ENCODE results near the gene FOXC2.

Gene FOXC2

GRCh38 chr16:86545481-86545880 lies 21.1 kb upstream of the FOXC2 start:
- Histone ChIP-seq H3K9me3 (ENCODE audit: insufficient read depth, low read length) (no peaks in the 10 kb centered on the region), H3K36me3 (replicated peaks; ENCODE audit: low read depth, low read length) (peaks cover 14% of the 10 kb centered on the region)

GRCh38 chr16:86545954-86546637 lies 20.5 kb upstream of the FOXC2 start:
- H3K9me3 ChIP-seq (ENCODE audit: insufficient read depth, low read length), result no peaks in the 10 kb centered on the region
- TF ChIP-seq EZH2phosphoT487 (IDR thresholded peaks at IDR 0.05; ENCODE audit: low read depth), result no peak
- TF ChIP-seq CTCF (IDR thresholded peaks at IDR 0.05; ENCODE audit: low read depth, low read length), result no peak
- no peak overlapping the region for H3K27ac ChIP-seq (ENCODE audit: low read length)
- H3K36me3 ChIP-seq (replicated peaks; ENCODE audit: low read depth, low read length), result peaks cover 8% of the 10 kb centered on the region
- no peak overlapping the region for H3K9ac ChIP-seq (ENCODE audit: low read length)
- no peak overlapping the region for H3K4me3 ChIP-seq (ENCODE audit: low read length)
- H3K79me2 ChIP-seq (ENCODE audit: low read length), result no peaks in the 10 kb centered on the region
- no peaks in the 10 kb centered on the region for H4K20me1 ChIP-seq (ENCODE audit: insufficient read depth, low read length)
- H3K4me1 ChIP-seq (ENCODE audit: low read length), result no peaks in the 10 kb centered on the region
- no peak overlapping the region for H2AFZ ChIP-seq (ENCODE audit: low read depth, low read length)
- H3K27me3 ChIP-seq (ENCODE audit: low read depth, low read length), result no peaks in the 10 kb centered on the region
- H3K4me2 ChIP-seq (ENCODE audit: low read length), result no peak overlapping the region

More at GRCh38 chr16:86545481-86545880, 21.1 kb upstream of the FOXC2 start:
- no peaks in the 10 kb centered on the region for H3K27me3 ChIP-seq (ENCODE audit: low read depth, low read length)
- TF ChIP-seq CTCF (IDR thresholded peaks at IDR 0.05; ENCODE audit: low read depth, low read length) (no peak), EZH2phosphoT487 (IDR thresholded peaks at IDR 0.05; ENCODE audit: low read depth) (no peak)
- no peaks in the 10 kb centered on the region for H3K4me1 ChIP-seq (ENCODE audit: low read length)
- H3K4me3 ChIP-seq (ENCODE audit: low read length), result no peak overlapping the region
- no peak overlapping the region for H2AFZ ChIP-seq (ENCODE audit: low read depth, low read length)
- H4K20me1 ChIP-seq (ENCODE audit: insufficient read depth, low read length), result no peaks in the 10 kb centered on the region
- H3K27ac ChIP-seq (ENCODE audit: low read length), result no peak overlapping the region
- H3K9ac ChIP-seq (ENCODE audit: low read length), result no peak overlapping the region
- H3K4me2 ChIP-seq (ENCODE audit: low read length), result no peak overlapping the region
- no peaks in the 10 kb centered on the region for H3K79me2 ChIP-seq (ENCODE audit: low read length)

- H3K9me3 ChIP-seq (ENCODE audit: insufficient read depth, low read length), result no peaks in the 10 kb centered on the region
- H4K20me1 ChIP-seq (ENCODE audit: insufficient read depth, low read length), result no peaks in the 10 kb centered on the region
- TF ChIP-seq EZH2phosphoT487 (IDR thresholded peaks at IDR 0.05; ENCODE audit: low read depth), result no peak
- TF ChIP-seq CTCF (IDR thresholded peaks at IDR 0.05; ENCODE audit: low read depth, low read length), result no peak
- H3K4me3 ChIP-seq (ENCODE audit: low read length), result no peak overlapping the region
- peaks cover 13% of the 10 kb centered on the region for H3K36me3 ChIP-seq (replicated peaks; ENCODE audit: low read depth, low read length)
- H3K27me3 ChIP-seq (ENCODE audit: low read depth, low read length), result no peaks in the 10 kb centered on the region
- no peak overlapping the region for H3K9ac ChIP-seq (ENCODE audit: low read length)
- H3K79me2 ChIP-seq (ENCODE audit: low read length), result no peaks in the 10 kb centered on the region
- H3K4me1 ChIP-seq (ENCODE audit: low read length), result no peaks in the 10 kb centered on the region
- no peak overlapping the region for H2AFZ ChIP-seq (ENCODE audit: low read depth, low read length)
- no peak overlapping the region for H3K4me2 ChIP-seq (ENCODE audit: low read length)
- no peak overlapping the region for H3K27ac ChIP-seq (ENCODE audit: low read length)
These were observed 20.0 kb upstream of the FOXC2 start for GRCh38 chr16:86546638-86547013.

GRCh38 chr16:86547286-86547685 lies 19.3 kb upstream of the FOXC2 start:
- H2AFZ ChIP-seq (ENCODE audit: low read depth, low read length), result no peak overlapping the region

More at GRCh38 chr16:86547286-86547685, 19.3 kb upstream of the FOXC2 start:
- Histone ChIP-seq H4K20me1 (ENCODE audit: insufficient read depth, low read length) (no peaks in the 10 kb centered on the region), H3K4me2 (ENCODE audit: low read length) (no peak overlapping the region), H3K79me2 (ENCODE audit: low read length) (no peaks in the 10 kb centered on the region), H3K9ac (ENCODE audit: low read length) (no peak overlapping the region), H3K27me3 (ENCODE audit: low read depth, low read length) (no peaks in the 10 kb centered on the region), H3K36me3 (replicated peaks; ENCODE audit: low read depth, low read length) (peaks cover 13% of the 10 kb centered on the region), H3K4me3 (ENCODE audit: low read length) (no peak overlapping the region), H3K4me1 (ENCODE audit: low read length) (no peaks in the 10 kb centered on the region), H3K27ac (ENCODE audit: low read length) (no peak overlapping the region), H3K9me3 (ENCODE audit: insufficient read depth, low read length) (no peaks in the 10 kb centered on the region)
- no peak for TF ChIP-seq CTCF (IDR thresholded peaks at IDR 0.05; ENCODE audit: low read depth, low read length)
- no peak for TF ChIP-seq EZH2phosphoT487 (IDR thresholded peaks at IDR 0.05; ENCODE audit: low read depth)

Measured in OCI-LY3 (cell line).